Type B pancreatic cell (in vitro differentiated cells): Measurements from ENCODE around the gene RDH8. TPM values are rescaled to one million over a fixed set of nuclear protein-coding genes. Genes with fewer than 3 reads are reported as not detected.

Experiments
- DNase-seq: peaks from one replicate; pipeline ENCODE4 v3.0.0; 2021; ENCODE audit warnings: mixed read lengths; ENCODE audit not compliant: unreplicated experiment; ENCODE audit errors: extremely low spot score
- H3K27ac Mint-ChIP-seq: 2 replicates; pipeline ENCODE4 v1.8.0; 2021; ENCODE audit warnings: mild to moderate bottlenecking, mixed read lengths
- H3K27me3 Mint-ChIP-seq: 2 replicates; pipeline ENCODE4 v1.8.0; 2021; ENCODE audit warnings: mixed read lengths
- H3K36me3 Mint-ChIP-seq: 2 replicates; pipeline ENCODE4 v1.8.0; 2021; ENCODE audit warnings: mixed read lengths
- H3K4me1 Mint-ChIP-seq: one replicate; pipeline ENCODE4 v1.8.0; 2021; ENCODE audit warnings: mixed read lengths; ENCODE audit not compliant: unreplicated experiment
- H3K4me3 Mint-ChIP-seq: 2 replicates; pipeline ENCODE4 v1.8.0; 2021; ENCODE audit warnings: mild to moderate bottlenecking, mixed read lengths
- H3K9me3 Mint-ChIP-seq: 2 replicates; pipeline ENCODE4 v1.8.0; 2021; ENCODE audit warnings: mixed read lengths
- CTCF ChIP-seq: fragments of 200-600 bp; sonication (generic); conservative IDR thresholded peaks from 2 replicates; pipeline ENCODE4 v1.5.0; 2021; ENCODE audit warnings: antibody characterized with exemption, mild to moderate bottlenecking
- total RNA-seq: library from RNA; stranded (reverse); gene quantifications from 2 replicates; pipeline ENCODE4 v1.2.1, GENCODE V29; 2021; ENCODE audit warnings: low replicate concordance

The RDH8 gene
- total RNA-seq, 1 donor from 2014 or later = not detected

- Mint-ChIP-seq H3K27ac (peak overlapping the region; percentile 1), H3K27me3 (peaks cover 62% of the 10 kb centered on the region), H3K4me3 (peak overlapping the region; percentile 57), H3K9me3 (no peaks in the 10 kb centered on the region), H3K36me3 (peaks cover 3% of the 10 kb centered on the region), H3K4me1 (peaks cover 16% of the 10 kb centered on the region)
- no peak for DNase-seq
- TF ChIP-seq CTCF = no peak
Observed at GRCh38 chr19:10008184-10008765, 5.0 kb upstream of the RDH8 start.

GRCh38 chr19:10009714-10010224 lies 3.5 kb upstream of the RDH8 start:
- H3K4me3 Mint-ChIP-seq = peak overlapping the region; percentile 64
- no peaks in the 10 kb centered on the region for H3K9me3 Mint-ChIP-seq
- H3K4me1 Mint-ChIP-seq = peaks cover 16% of the 10 kb centered on the region
- H3K27me3 Mint-ChIP-seq = peaks cover 69% of the 10 kb centered on the region
- DNase-seq = no peak
- TF ChIP-seq CTCF = no peak
- H3K36me3 Mint-ChIP-seq = peaks cover 3% of the 10 kb centered on the region
- H3K27ac Mint-ChIP-seq = peak overlapping the region; percentile 51

GRCh38 chr19:10010247-10010691 lies 3.0 kb upstream of the RDH8 start, which contains the start of gene COL5A3:
Gene COL5A3 (minus strand): TSS chr19:10010504. CDS start chr19:10010385, 119 bp downstream.
- peak within 1 kb of the TSS; percentile 64 for H3K4me3 Mint-ChIP-seq
- peaks cover 70% of the 10 kb centered on the region for H3K27me3 Mint-ChIP-seq
- no peak for TF ChIP-seq CTCF
- peak within 1 kb of the TSS; percentile 51 for H3K27ac Mint-ChIP-seq
- H3K36me3 Mint-ChIP-seq = peaks cover 3% of the 10 kb centered on the region
- peaks cover 16% of the 10 kb centered on the region for H3K4me1 Mint-ChIP-seq
- no peaks in the 10 kb centered on the region for H3K9me3 Mint-ChIP-seq
- DNase-seq = no peak

- no peak for TF ChIP-seq CTCF
- no peaks in the 10 kb centered on the region for H3K9me3 Mint-ChIP-seq
- peaks cover 3% of the 10 kb centered on the region for H3K36me3 Mint-ChIP-seq
- no peak overlapping the region for H3K4me3 Mint-ChIP-seq
- peaks cover 70% of the 10 kb centered on the region for H3K27me3 Mint-ChIP-seq
- no peak overlapping the region for H3K27ac Mint-ChIP-seq
- peaks cover 16% of the 10 kb centered on the region for H3K4me1 Mint-ChIP-seq
- DNase-seq = no peak
Observed at GRCh38 chr19:10010939-10011338, 2.3 kb upstream of the RDH8 start.

- Mint-ChIP-seq H3K36me3 (peaks cover 3% of the 10 kb centered on the region), H3K4me1 (peaks cover 16% of the 10 kb centered on the region), H3K4me3 (no peak overlapping the region), H3K9me3 (no peaks in the 10 kb centered on the region), H3K27ac (no peak overlapping the region), H3K27me3 (peaks cover 69% of the 10 kb centered on the region)
- no peak for TF ChIP-seq CTCF
- DNase-seq = no peak
Observed at GRCh38 chr19:10011974-10012373, 1.3 kb upstream of the RDH8 start.
